ENCODE results near the gene TMEM59. TPM values are rescaled to one million over a fixed set of nuclear protein-coding genes. Genes with fewer than 3 reads are reported as not detected.

The TMEM59 gene
- polyA plus RNA-seq, 1 donor (not counting 4 experiments of a cell fraction or from before 2014, with no cell fraction given), result 342 TPM

DNA sequence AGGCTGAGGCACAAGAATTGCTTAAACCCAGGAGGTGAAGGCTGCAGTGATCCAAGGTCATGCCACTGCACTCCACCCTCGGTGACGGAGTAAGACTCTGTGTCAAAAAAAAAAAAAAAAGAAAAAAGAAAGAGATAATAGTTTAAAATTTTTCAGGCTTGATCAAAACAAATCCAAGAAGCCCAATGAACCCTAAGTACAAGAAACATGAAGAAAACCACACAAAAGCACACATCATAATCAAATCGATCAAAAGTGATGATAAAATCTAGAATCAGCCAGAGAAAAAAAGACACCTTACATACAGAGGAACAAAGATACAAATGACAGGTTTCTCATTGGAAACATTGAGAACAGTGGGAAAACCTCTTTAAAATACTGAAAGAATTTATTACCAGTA lies 66.5 kb downstream of the TMEM59 start:
- no peak for FAIRE-seq
- H3K27me3 ChIP-seq (ENCODE audit: control insufficient read depth, extremely low read depth, insufficient read depth, low read length), result no peaks in the 10 kb centered on the region
- no peak for DNase-seq (ENCODE audit: low read depth, low spot score)

GRCh38 chr1:53984726-53985125 lies 68.3 kb downstream of the TMEM59 start:
- Histone ChIP-seq H3K27me3 (ENCODE audit: control insufficient read depth, extremely low read depth, insufficient read depth, low read length) (no peaks in the 10 kb centered on the region), H3K27ac (ENCODE audit: control insufficient read depth, insufficient read depth, low read length) (no peak overlapping the region), H3K4me3 (ENCODE audit: control insufficient read depth in 2 of 3, extremely low read depth in 1 of 3, insufficient read depth in 2 of 3, low read depth in 1 of 3, low read length in 3 of 3) (no peak overlapping the region), H3K9me1 (ENCODE audit: control insufficient read depth, extremely low read depth, insufficient read depth, low read length) (no peaks in the 10 kb centered on the region), H4K20me1 (ENCODE audit: control insufficient read depth, extremely low read depth, insufficient read depth, low read length) (no peaks in the 10 kb centered on the region), H3K9ac (ENCODE audit: control insufficient read depth, extremely low read depth, insufficient read depth, low read length) (no peak overlapping the region), H2AFZ (ENCODE audit: control insufficient read depth, low read length) (no peak overlapping the region), H3K9me3 (ENCODE audit: control insufficient read depth, low read depth, low read length) (no peaks in the 10 kb centered on the region), H3K4me1 (ENCODE audit: control insufficient read depth, extremely low read depth, insufficient read depth, low read length) (peaks cover 8% of the 10 kb centered on the region), H3K4me2 (ENCODE audit: control insufficient read depth, extremely low read depth, insufficient read depth, low read depth, low read length) (no peak overlapping the region), H3K36me3 (ENCODE audit: control insufficient read depth in 2 of 2, extremely low read depth in 1 of 2, insufficient read depth in 2 of 2, low read length in 2 of 2) (no peaks in the 10 kb centered on the region), H3K79me2 (ENCODE audit: control insufficient read depth, insufficient read depth, low read length) (no peaks in the 10 kb centered on the region)
- TF ChIP-seq, protein P1, sequence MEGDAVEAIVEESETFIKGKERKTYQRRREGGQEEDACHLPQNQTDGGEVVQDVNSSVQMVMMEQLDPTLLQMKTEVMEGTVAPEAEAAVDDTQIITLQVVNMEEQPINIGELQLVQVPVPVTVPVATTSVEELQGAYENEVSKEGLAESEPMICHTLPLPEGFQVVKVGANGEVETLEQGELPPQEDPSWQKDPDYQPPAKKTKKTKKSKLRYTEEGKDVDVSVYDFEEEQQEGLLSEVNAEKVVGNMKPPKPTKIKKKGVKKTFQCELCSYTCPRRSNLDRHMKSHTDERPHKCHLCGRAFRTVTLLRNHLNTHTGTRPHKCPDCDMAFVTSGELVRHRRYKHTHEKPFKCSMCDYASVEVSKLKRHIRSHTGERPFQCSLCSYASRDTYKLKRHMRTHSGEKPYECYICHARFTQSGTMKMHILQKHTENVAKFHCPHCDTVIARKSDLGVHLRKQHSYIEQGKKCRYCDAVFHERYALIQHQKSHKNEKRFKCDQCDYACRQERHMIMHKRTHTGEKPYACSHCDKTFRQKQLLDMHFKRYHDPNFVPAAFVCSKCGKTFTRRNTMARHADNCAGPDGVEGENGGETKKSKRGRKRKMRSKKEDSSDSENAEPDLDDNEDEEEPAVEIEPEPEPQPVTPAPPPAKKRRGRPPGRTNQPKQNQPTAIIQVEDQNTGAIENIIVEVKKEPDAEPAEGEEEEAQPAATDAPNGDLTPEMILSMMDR (optimal IDR thresholded peaks at IDR 0.05 in 1 of 3, IDR thresholded peaks at IDR 0.05 in 1 of 3, conservative IDR thresholded peaks at IDR 0.05 in 1 of 3; ENCODE audit: extremely low read depth in 1 of 3, insufficient read depth in 2 of 3, low read length in 3 of 3), result no peak
- TF ChIP-seq EZH2 (IDR thresholded peaks at IDR 0.05; ENCODE audit: low read length), result no peak
- DNase-seq (ENCODE audit: low read depth, low spot score) (no peak), FAIRE-seq (no peak)
- dilution Hi-C loops (cut with MboI; ENCODE audit: extremely low pct_ligation_motif_present, low sequenced_read_pairs), result no loop called here

More for the DNA sequence above, 66.5 kb downstream of the TMEM59 start:
- no peaks in the 10 kb centered on the region for H4K20me1 ChIP-seq (ENCODE audit: control insufficient read depth, extremely low read depth, insufficient read depth, low read length)
- H3K36me3 ChIP-seq (ENCODE audit: control insufficient read depth in 2 of 2, extremely low read depth in 1 of 2, insufficient read depth in 2 of 2, low read length in 2 of 2), result no peaks in the 10 kb centered on the region
- TF ChIP-seq EZH2 (IDR thresholded peaks at IDR 0.05; ENCODE audit: low read length), result no peak
- TF ChIP-seq, protein P1 (optimal IDR thresholded peaks at IDR 0.05 in 1 of 3, IDR thresholded peaks at IDR 0.05 in 1 of 3, conservative IDR thresholded peaks at IDR 0.05 in 1 of 3; ENCODE audit: extremely low read depth in 1 of 3, insufficient read depth in 2 of 3, low read length in 3 of 3), result no peak
- H3K4me1 ChIP-seq (ENCODE audit: control insufficient read depth, extremely low read depth, insufficient read depth, low read length), result peaks cover 8% of the 10 kb centered on the region
- H2AFZ ChIP-seq (ENCODE audit: control insufficient read depth, low read length), result no peak overlapping the region
- no peak overlapping the region for H3K9ac ChIP-seq (ENCODE audit: control insufficient read depth, extremely low read depth, insufficient read depth, low read length)
- no peak overlapping the region for H3K4me3 ChIP-seq (ENCODE audit: control insufficient read depth in 2 of 3, extremely low read depth in 1 of 3, insufficient read depth in 2 of 3, low read depth in 1 of 3, low read length in 3 of 3)
- dilution Hi-C loops (cut with MboI; ENCODE audit: extremely low pct_ligation_motif_present, low sequenced_read_pairs), result no loop called here
- H3K9me1 ChIP-seq (ENCODE audit: control insufficient read depth, extremely low read depth, insufficient read depth, low read length), result no peaks in the 10 kb centered on the region
- H3K4me2 ChIP-seq (ENCODE audit: control insufficient read depth, extremely low read depth, insufficient read depth, low read depth, low read length), result no peak overlapping the region
- no peaks in the 10 kb centered on the region for H3K79me2 ChIP-seq (ENCODE audit: control insufficient read depth, insufficient read depth, low read length)
- H3K27ac ChIP-seq (ENCODE audit: control insufficient read depth, insufficient read depth, low read length), result no peak overlapping the region
- no peaks in the 10 kb centered on the region for H3K9me3 ChIP-seq (ENCODE audit: control insufficient read depth, low read depth, low read length)

Data from keratinocyte (primary cell).